SK-N-SH (cell line): ENCODE data around the gene RPS6KA2. TPM values are rescaled to one million over a fixed set of nuclear protein-coding genes. Genes with fewer than 3 reads are reported as not detected.

Source experiments
- CTCF ChIA-PET: fragments of 300-600, 350-600 bp; formaldehyde crosslinking; extraction: SDS; loops from one replicate; lab custom pipeline; 2021; lab: Yijun Ruan, JAX
- POLR2A ChIA-PET: fragments of 350-600 bp; sonication (Branson Sonifier 250); formaldehyde crosslinking; extraction: SDS; loops from one replicate; lab custom pipeline; 2020; ENCODE audit warnings: antibody characterized with exemption, inconsistent platforms; lab: Yijun Ruan, JAX
- DNase-seq: peaks from one replicate; pipeline ENCODE4 v3.0.0; 2012
- H2AFZ ChIP-seq: fragments of 200-600 bp; sonication (generic); 2 replicates; pipeline ENCODE4 v1.8.1; 2016; ENCODE audit warnings: antibody characterized with exemption, mild to moderate bottlenecking, low read depth
- H3F3A ChIP-seq: fragments of 200-600 bp; sonication (generic); replicated peaks from 2 replicates; pipeline ENCODE3; 2016; ENCODE audit warnings: antibody characterized with exemption, mild to moderate bottlenecking; ENCODE audit not compliant: insufficient read depth
- H3K27ac ChIP-seq, 2 experiments: fragments of 200-500 bp in 1 of 2; fragments of 200-600 bp in 1 of 2; sonication (Bioruptor generic) in 1 of 2; sonication (generic), shearing (Covaris generic) in 1 of 2; 2 replicates each; pipeline versions ENCODE4 v1.5.1 to v1.6.1; 2014 to 2016; ENCODE audit warnings: low read depth in 2 of 2, inconsistent platforms in 1 of 2, low read length in 1 of 2, mild to moderate bottlenecking in 1 of 2, mixed read lengths in 1 of 2
- H3K27me3 ChIP-seq: fragments of 200-600 bp; sonication (generic), shearing (Covaris generic); 2 replicates; pipeline ENCODE4 v1.6.1; 2016; ENCODE audit warnings: mixed run types; ENCODE audit not compliant: insufficient read depth
- H3K36me3 ChIP-seq, 2 experiments: fragments of 200-500 bp in 1 of 2; fragments of 200-600 bp in 1 of 2; sonication (Bioruptor generic) in 1 of 2; sonication (generic) in 1 of 2; replicated peaks in 1 of 2; 2 replicates each; pipeline versions ENCODE3 to v1.5.1; 2014 to 2016; ENCODE audit warnings: low read length in 1 of 2, mild to moderate bottlenecking in 1 of 2; ENCODE audit not compliant: insufficient read depth in 2 of 2, control insufficient read depth in 1 of 2
- H3K4me1 ChIP-seq, 2 experiments: fragments of 200-500 bp in 1 of 2; fragments of 200-600 bp in 1 of 2; sonication (Bioruptor generic) in 1 of 2; sonication (generic), shearing (Covaris generic) in 1 of 2; 2 replicates each; pipeline versions ENCODE4 v1.5.1 to v1.6.1; 2014 to 2016; ENCODE audit warnings: low read depth in 1 of 2, low read length in 1 of 2, mixed run types in 1 of 2; ENCODE audit not compliant: insufficient read depth in 2 of 2, control insufficient read depth in 1 of 2
- H3K4me2 ChIP-seq: fragments of 200-600 bp; sonication (generic), shearing (Covaris generic); 2 replicates; pipeline ENCODE4 v1.6.1; 2017; ENCODE audit warnings: mixed run types
- H3K4me3 ChIP-seq, 2 experiments: fragments of 200-500 bp in 1 of 2; fragments of 200-600 bp in 1 of 2; sonication (Bioruptor generic) in 1 of 2; sonication (generic), shearing (Covaris generic) in 1 of 2; 2 replicates each; pipeline versions ENCODE4 v1.5.1 to v1.8.1; 2014 to 2016; ENCODE audit warnings: low read depth in 2 of 2, inconsistent platforms in 1 of 2, low read length in 1 of 2, mild to moderate bottlenecking in 1 of 2, mixed read lengths in 1 of 2, moderate library complexity in 1 of 2
- H3K79me2 ChIP-seq: fragments of 200-600 bp; sonication (generic); 2 replicates; pipeline ENCODE4 v1.8.1; 2017; ENCODE audit warnings: mild to moderate bottlenecking; ENCODE audit not compliant: insufficient read depth
- H3K9ac ChIP-seq: fragments of 200-600 bp; sonication (generic); 2 replicates; pipeline ENCODE4 v1.6.1; 2017; ENCODE audit warnings: mixed run types
- H3K9me2 ChIP-seq: fragments of 200-600 bp; sonication (generic); 2 replicates; pipeline ENCODE4 v1.6.1; 2017; ENCODE audit warnings: mixed run types
- H3K9me3 ChIP-seq: fragments of 200-600 bp; sonication (generic); 2 replicates; pipeline ENCODE4 v1.6.1; 2017; ENCODE audit warnings: mixed run types, mild to moderate bottlenecking, moderate library complexity
- H4K20me1 ChIP-seq: fragments of 200-600 bp; sonication (generic); 2 replicates; pipeline ENCODE4 v1.6.1; 2017; ENCODE audit warnings: mild to moderate bottlenecking, mixed run types; ENCODE audit not compliant: insufficient read depth
- CHD2 ChIP-seq: fragments of 150-350 bp; IDR thresholded peaks from 2 replicates; pipeline ENCODE4 v1.6.1; 2018; ENCODE audit warnings: low read length; ENCODE audit not compliant: partially characterized antibody
- MXI1 ChIP-seq: IDR thresholded peaks from 2 replicates; pipeline ENCODE4 v1.6.1; 2012; ENCODE audit warnings: mild to moderate bottlenecking, low read depth, low read length, improper control_type of control experiment
- RFX5 ChIP-seq: IDR thresholded peaks from 2 replicates; pipeline ENCODE4 v1.6.1; 2012; ENCODE audit warnings: mild to moderate bottlenecking, improper control_type of control experiment, low read length
- SIN3A ChIP-seq: IDR thresholded peaks from 2 replicates; pipeline ENCODE4 v1.6.1; 2012; ENCODE audit warnings: low read depth, mild to moderate bottlenecking, low read length, moderate library complexity, borderline replicate concordance
- WGBS: methylation state at CpG from one replicate; pipeline ENCODE4 v1.1.6; 2017; ENCODE audit warnings: low lambda C conversion rate; 5-methylcytosine and 5-hydroxymethylcytosine counted together
- polyA plus RNA-seq, 3 experiments: library from polyadenylated mRNA; depleted of rRNA; stranded (reverse); fragments of >200 nt; gene quantifications; 2 replicates each; pipeline ENCODE4 v1.2.3, GENCODE V29; 2012
- TF ChIP-seq, protein P1 (sequence below): IDR thresholded peaks from 2 replicates; pipeline ENCODE4 v1.4.0; 2012; ENCODE audit warnings: low read depth, borderline replicate concordance
- TF ChIP-seq, protein P2 (sequence below): fragments of 200-600 bp; sonication (generic); IDR thresholded peaks from 2 replicates; pipeline ENCODE4 v1.6.1; 2017; ENCODE audit warnings: antibody characterized with exemption, mild to moderate bottlenecking, moderate library complexity

The RPS6KA2 gene
- polyA plus RNA-seq, 1 of the 3 experiments (the other 2 are of a cell fraction) = 59.5 TPM

DNA sequence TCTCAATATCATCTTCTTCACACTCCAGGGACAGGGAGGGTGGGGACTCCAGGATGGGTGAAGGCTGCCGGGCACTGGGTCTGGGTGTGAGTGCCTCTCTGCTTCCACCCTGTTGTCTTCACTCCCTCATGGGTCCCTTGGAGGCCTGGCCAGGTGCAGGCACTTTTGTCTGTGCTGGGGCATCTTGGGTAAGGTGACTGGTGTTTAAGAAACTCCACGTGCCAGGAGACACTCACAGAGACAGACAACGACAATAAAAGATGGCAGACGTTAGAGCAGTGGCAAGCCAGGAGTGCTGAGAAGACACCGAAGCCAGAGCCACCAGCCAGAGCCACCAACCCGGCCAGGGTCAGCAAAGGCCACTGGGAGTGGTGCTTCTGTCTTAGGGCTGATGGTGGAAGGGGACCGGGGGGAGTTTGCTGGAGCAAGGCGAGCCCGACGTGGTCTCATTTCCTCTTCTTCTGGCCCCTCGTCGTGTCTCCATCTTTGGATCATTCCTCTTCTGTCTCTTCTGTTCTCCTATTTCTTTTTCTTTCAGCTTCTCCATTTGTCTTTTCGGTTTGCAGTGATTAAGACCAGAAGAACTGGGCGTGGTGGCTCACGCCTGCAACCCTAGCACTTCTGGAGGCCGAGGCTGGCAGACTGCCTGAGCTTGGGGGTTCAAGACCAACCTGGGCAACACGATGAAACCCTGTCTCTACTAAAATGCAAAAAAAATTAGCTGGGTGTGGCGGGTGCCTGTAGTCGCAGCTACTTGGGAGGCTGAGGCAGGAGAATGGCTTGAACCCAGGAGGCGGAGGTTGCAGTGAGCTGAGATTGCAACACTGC lies 131.3 kb downstream of the RPS6KA2 start:
- ChIA-PET CTCF (no interaction called here), POLR2A (no interaction called here)
- H3K36me3 ChIP-seq = peaks cover 10 to 77% of the 10 kb centered on the region in 2 experiments
- no peaks in the 10 kb centered on the region for H3K79me2 ChIP-seq
- TF ChIP-seq, protein P1, sequence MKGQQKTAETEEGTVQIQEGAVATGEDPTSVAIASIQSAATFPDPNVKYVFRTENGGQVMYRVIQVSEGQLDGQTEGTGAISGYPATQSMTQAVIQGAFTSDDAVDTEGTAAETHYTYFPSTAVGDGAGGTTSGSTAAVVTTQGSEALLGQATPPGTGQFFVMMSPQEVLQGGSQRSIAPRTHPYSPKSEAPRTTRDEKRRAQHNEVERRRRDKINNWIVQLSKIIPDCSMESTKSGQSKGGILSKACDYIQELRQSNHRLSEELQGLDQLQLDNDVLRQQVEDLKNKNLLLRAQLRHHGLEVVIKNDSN = no peak
- WGBS = 92% methylated on average over 20 of the region's 20 CpGs
- H4K20me1 ChIP-seq = no peaks in the 10 kb centered on the region
- no peak for DNase-seq
- H3K9ac ChIP-seq = no peak overlapping the region
- no peaks in the 10 kb centered on the region for H3K27me3 ChIP-seq
- no peaks in the 10 kb centered on the region for H3F3A ChIP-seq
- H3K9me2 ChIP-seq = no peaks in the 10 kb centered on the region
- H2AFZ ChIP-seq = no peak overlapping the region
- no peaks in the 10 kb centered on the region for H3K9me3 ChIP-seq
- H3K4me3 ChIP-seq = no peak overlapping the region
- H3K4me1 ChIP-seq = peaks cover 0 to 62% of the 10 kb centered on the region in 2 experiments; a peak in 2 of 4 replicates
- H3K4me2 ChIP-seq = no peak overlapping the region
- peak overlapping the region in 1 of 2 experiments; percentile 36; a peak in 1 of 4 replicates for H3K27ac ChIP-seq

DNA sequence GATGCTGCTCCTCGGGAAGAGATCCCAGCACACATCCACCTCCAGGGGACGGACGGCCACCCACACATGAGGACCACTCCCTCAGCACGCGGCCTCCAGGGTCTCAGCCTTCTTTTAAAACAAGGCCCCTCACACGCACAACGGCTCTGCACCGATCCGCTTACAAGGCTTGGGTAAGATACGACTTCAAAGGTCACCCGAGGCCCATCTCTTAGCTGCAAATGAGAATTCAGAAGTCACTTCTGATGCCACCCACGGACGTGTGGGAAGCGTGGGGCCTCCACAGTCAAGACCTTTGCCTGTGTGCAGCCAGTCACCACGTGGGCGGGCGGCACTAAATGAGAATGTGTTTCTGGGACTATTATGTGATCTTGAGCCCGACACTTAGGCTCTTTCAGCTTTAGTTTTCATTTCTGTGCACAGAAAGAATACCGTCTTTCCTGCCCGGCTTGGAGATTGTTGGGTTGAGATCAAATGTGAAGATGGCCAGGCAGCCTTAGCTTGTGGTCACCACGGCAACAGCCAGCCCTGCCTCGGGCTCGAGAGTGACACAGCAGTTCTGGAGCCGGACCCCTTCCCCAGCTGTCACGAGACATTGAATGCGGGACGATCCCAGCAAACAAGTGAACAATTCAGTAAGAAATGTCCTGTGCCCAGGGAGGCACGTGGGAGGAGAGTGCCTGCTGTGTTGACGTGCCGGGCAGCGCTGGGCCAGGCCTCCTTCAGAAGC lies 132.1 kb downstream of the RPS6KA2 start:
- H3K9me2 ChIP-seq = no peaks in the 10 kb centered on the region
- H3K4me1 ChIP-seq = peaks cover 0 to 62% of the 10 kb centered on the region in 2 experiments; a peak in 2 of 4 replicates
- no peaks in the 10 kb centered on the region for H3K79me2 ChIP-seq
- no peaks in the 10 kb centered on the region for H3K9me3 ChIP-seq
- peaks cover 10 to 77% of the 10 kb centered on the region in 2 experiments for H3K36me3 ChIP-seq
- TF ChIP-seq CHD2 = no peak
- no peak for TF ChIP-seq SIN3A
- TF ChIP-seq RFX5 = no peak
- TF ChIP-seq MXI1 = no peak
- TF ChIP-seq, protein P2, sequence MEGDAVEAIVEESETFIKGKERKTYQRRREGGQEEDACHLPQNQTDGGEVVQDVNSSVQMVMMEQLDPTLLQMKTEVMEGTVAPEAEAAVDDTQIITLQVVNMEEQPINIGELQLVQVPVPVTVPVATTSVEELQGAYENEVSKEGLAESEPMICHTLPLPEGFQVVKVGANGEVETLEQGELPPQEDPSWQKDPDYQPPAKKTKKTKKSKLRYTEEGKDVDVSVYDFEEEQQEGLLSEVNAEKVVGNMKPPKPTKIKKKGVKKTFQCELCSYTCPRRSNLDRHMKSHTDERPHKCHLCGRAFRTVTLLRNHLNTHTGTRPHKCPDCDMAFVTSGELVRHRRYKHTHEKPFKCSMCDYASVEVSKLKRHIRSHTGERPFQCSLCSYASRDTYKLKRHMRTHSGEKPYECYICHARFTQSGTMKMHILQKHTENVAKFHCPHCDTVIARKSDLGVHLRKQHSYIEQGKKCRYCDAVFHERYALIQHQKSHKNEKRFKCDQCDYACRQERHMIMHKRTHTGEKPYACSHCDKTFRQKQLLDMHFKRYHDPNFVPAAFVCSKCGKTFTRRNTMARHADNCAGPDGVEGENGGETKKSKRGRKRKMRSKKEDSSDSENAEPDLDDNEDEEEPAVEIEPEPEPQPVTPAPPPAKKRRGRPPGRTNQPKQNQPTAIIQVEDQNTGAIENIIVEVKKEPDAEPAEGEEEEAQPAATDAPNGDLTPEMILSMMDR = no peak
- H3K9ac ChIP-seq = no peak overlapping the region
- H3K27ac ChIP-seq = peak overlapping the region in 1 of 2 experiments; percentile 36; a peak in 1 of 4 replicates
- no peaks in the 10 kb centered on the region for H3F3A ChIP-seq
- no peaks in the 10 kb centered on the region for H4K20me1 ChIP-seq
- 91% methylated on average over 31 of the region's 31 CpGs for WGBS
- no peak overlapping the region for H2AFZ ChIP-seq
- no peaks in the 10 kb centered on the region for H3K27me3 ChIP-seq
- H3K4me3 ChIP-seq = no peak overlapping the region
- H3K4me2 ChIP-seq = no peak overlapping the region
- DNase-seq = no peak
- ChIA-PET CTCF (interaction anchor here (0.6 to 1.8 kb wide), 2 partner anchors 56 to 127 kb away, joined by 3 to 4 read pairs; no protein-coding TSS in a partner anchor), POLR2A (no interaction called here)
